ENCODE data around the gene TMPRSS3.

TMPRSS3 gene

DNA sequence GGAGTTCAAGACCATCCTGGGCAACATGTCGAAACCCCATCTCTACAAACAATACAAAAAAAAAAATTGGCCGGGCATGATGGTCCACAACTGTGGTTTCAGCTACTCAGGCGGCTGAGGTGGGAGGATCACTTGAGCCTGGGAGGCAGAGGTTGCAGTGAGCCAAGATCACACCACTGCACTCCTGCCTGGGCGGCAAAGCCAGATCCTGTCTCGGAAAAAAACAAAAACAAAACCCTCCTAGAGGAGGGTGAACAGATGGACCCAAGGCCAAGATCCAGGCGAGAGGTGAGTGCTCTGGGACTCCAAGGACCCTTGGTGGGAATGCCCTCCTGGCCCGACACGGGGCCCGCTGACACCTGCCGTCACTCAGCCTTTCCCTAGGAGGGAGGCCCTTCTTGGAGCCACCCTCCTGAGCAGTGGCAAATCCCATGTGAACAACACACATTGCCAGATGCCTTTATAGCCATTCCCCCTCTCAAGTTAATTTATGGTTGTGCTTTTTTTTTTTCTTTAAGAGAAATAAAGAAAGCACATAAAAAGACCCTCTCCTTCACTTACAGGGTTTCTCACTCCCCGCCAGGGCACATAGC is 45.4 kb downstream of the TMPRSS3 start:
- POLR2A ChIA-PET = no interaction called here
- TF ChIP-seq, protein P1, sequence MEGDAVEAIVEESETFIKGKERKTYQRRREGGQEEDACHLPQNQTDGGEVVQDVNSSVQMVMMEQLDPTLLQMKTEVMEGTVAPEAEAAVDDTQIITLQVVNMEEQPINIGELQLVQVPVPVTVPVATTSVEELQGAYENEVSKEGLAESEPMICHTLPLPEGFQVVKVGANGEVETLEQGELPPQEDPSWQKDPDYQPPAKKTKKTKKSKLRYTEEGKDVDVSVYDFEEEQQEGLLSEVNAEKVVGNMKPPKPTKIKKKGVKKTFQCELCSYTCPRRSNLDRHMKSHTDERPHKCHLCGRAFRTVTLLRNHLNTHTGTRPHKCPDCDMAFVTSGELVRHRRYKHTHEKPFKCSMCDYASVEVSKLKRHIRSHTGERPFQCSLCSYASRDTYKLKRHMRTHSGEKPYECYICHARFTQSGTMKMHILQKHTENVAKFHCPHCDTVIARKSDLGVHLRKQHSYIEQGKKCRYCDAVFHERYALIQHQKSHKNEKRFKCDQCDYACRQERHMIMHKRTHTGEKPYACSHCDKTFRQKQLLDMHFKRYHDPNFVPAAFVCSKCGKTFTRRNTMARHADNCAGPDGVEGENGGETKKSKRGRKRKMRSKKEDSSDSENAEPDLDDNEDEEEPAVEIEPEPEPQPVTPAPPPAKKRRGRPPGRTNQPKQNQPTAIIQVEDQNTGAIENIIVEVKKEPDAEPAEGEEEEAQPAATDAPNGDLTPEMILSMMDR (IDR thresholded peaks at IDR 0.05; ENCODE audit: control extremely low read depth, extremely low read depth, low read depth, missing control alignments) = no peak

DNA sequence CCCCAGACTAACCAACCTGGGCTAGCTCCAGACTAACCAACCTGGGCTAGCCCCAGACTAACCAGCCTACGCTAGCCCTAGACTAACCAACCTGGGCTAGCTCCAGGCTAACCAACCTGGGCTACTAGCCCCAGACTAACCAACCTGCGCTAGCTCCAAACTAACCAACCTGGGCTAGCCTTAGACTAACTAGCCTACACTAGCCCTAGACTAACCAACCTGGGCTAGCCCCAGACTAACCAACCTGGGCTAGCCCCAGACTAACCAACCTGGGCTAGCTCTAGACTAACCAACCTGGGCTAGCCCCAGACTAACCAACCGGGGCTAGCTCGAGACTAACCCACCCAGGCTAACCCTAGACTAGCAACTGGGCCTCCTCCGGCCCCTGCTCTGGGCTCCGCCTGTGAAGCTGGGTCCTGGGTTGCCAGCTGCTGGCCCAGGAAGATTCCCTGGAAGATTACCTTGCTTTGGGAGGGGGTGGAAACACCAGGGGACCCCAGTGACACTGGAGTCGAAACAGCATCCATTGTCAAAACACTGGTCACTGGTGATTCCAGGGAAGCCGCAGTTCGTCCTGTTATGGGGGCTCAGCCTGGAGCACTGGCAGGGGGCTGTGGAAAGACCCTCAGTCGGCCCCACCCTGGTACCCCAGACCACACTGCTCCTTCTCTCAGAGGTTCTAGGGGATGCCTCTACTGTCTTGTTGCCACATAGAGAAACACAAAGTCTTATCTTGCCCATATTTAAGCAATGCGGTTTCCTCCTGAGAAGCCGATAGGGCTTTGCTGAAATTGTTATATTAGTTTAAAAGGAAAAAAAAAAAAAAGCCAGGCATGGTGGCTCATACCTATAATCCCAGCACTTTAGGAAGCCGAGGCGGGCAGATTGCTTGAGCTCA is 46.2 kb downstream of the TMPRSS3 start:
- TF ChIP-seq, protein P1 (IDR thresholded peaks at IDR 0.05; ENCODE audit: control extremely low read depth, extremely low read depth, low read depth, missing control alignments) = no peak
- ChIA-PET CTCF (interaction anchor here (1.0 to 1.8 kb wide), 4 partner anchors 11 to 91 kb away, joined by 4 to 8 read pairs (median 4); no protein-coding TSS in a partner anchor), POLR2A (no interaction called here)
- no peak for DNase-seq (ENCODE audit: extremely low spot score)

More for the DNA sequence above, 45.4 kb downstream of the TMPRSS3 start:
- no peak for DNase-seq (ENCODE audit: extremely low spot score)
- CTCF ChIA-PET = interaction anchor here (1.7 to 1.8 kb wide), 2 partner anchors 11 to 21 kb away, joined by 4 to 5 read pairs; no protein-coding TSS in a partner anchor

DNA sequence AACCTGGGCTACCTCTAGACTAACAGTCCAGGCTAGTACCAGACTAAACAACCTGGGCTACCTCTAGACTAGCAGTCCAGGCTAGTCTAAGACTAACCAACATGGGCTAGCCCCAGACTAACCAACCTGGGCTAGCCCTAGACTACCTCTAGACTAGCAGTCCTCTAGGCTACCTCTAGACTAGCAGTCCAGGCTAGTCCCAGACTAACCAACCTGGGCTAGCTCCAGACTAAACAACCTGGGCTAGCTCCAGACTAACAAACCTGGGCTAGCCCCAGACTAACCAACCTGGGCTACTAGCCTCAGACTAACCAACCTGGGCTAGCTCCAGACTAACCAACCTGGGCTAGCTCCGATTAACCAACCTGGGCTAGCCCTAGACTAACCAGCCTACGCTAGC is 47.1 kb downstream of the TMPRSS3 start:
- ChIA-PET POLR2A (no interaction called here), CTCF (interaction anchor here (1.0 to 1.8 kb wide), 4 partner anchors 12 to 90 kb away, joined by 4 to 8 read pairs (median 4); no protein-coding TSS in a partner anchor)
- no peak for DNase-seq (ENCODE audit: extremely low spot score)
- TF ChIP-seq, protein P1 (IDR thresholded peaks at IDR 0.05; ENCODE audit: control extremely low read depth, extremely low read depth, low read depth, missing control alignments) = no peak

DNA sequence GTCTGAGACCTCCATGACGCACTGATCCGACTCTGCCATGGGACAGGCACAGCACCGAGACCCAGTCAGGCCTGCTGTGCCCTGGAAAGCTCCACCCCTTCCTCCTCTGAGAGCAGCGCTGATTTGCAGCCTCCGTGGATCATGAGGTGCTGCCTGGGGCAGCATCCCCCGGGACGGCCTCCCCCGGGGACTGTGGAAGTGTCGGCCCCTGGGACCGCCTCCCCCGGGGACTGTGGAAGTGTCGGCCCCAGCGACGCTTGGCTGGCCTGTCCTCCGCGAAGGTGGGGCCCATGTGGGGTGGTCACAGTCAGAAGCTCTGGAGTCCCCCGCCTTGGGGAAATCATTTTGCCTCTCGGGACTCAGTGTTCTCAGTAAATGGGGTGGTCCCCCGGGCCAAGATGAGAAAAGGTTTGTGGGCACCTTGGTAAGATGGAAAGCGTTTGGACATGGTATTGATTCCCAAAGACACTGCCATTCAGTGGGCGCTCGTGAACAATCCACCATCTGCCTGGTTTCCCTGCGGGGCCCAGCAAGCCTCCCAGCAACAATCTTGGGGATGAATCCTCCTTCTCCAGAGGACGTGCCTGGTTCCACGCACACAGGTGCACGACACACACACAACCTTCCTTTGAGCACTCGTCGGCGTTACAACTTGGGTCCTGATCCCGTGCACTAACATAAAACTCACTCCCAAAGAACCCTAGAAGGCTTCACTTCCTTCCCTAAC is 48.1 kb downstream of the TMPRSS3 start:
- POLR2A ChIA-PET = no interaction called here
- TF ChIP-seq, protein P1 (IDR thresholded peaks at IDR 0.05; ENCODE audit: control extremely low read depth, extremely low read depth, low read depth, missing control alignments) = no peak
- CTCF ChIA-PET = interaction anchor here (1.8 kb wide), 1 partner anchor 38 kb away, joined by 8 read pairs; no protein-coding TSS in a partner anchor
- DNase-seq (ENCODE audit: extremely low spot score) = no peak

DNA sequence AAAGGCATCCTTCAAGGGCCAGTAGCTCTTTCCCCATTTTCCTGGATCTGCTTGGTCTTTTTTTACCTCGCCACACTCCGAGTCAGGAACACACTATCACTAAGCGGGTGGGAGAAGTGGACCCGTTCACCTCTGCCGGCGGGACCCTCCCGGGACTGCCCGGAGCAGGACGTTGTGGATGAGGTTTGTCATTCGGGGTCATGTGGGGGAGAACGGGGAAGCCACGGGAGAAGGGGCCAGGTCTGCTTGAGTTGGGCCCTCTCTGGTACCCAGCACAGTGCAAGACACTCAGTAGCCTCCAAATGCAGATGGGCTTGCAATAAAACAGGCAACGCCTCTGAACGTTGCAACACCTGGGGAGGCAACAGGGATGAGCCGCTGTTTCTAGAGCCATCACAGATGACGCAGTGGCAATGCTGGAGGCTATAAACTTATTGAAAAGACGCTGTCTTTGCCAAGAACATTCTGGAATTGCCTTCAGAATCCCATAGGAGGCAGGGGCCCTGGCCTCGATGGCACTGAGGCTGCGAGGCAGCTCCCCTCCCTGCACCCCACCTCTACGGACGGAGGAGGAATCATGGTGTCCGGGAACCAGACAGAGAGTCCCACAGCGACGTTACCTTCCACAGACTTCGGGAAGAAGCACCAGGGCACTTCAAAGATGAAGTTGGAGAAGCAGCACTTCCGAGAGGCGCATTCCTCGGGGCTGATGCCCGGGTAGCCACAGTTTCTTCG is 48.8 kb downstream of the TMPRSS3 start:
- POLR2A ChIA-PET = no interaction called here
- CTCF ChIA-PET = interaction anchor here (1.3 kb wide), 2 partner anchors 10 to 87 kb away, joined by 3 to 4 read pairs; no protein-coding TSS in a partner anchor
- TF ChIP-seq, protein P1 (IDR thresholded peaks at IDR 0.05; ENCODE audit: control extremely low read depth, extremely low read depth, low read depth, missing control alignments) = no peak
- DNase-seq (ENCODE audit: extremely low spot score) = no peak

Data from GM10248 (cell line).